Heart right ventricle (tissue), 16 donors: ENCODE data around the gene PLCB1. TPM values are rescaled to one million over a fixed set of nuclear protein-coding genes. Genes with fewer than 3 reads are reported as not detected.
A peak's percentile ranks its signal among the peaks of the same experiment; 100 is the strongest.

Experiments
- ATAC-seq, 8 donors: fragments of 200-7000 bp; cut with Tn5 transposase; one replicate each; pipeline ENCODE4 v1.9.1; 2020; ENCODE audit warnings: mild to moderate bottlenecking in 8 of 8, moderate library complexity in 8 of 8, moderate number of reproducible peaks in 1 of 8
- DNase-seq, 2 donors: peaks; one replicate each; pipeline ENCODE4 v3.0.0-alpha.2; 2020
- H3K27ac ChIP-seq, 10 donors: fragments of 200-600 bp; sonication (generic) in 2 of 10; one replicate each; pipeline versions ENCODE4 v1.5.0 to v1.8.0; 2020 to 2022; ENCODE audit warnings: mild to moderate bottlenecking in 3 of 10
- H3K27me3 ChIP-seq, 7 donors: fragments of 200-600 bp; one replicate each; pipeline ENCODE4 v1.8.0; 2021 to 2022; ENCODE audit warnings: mild to moderate bottlenecking in 2 of 7
- H3K36me3 ChIP-seq, 9 donors: fragments of 200-600 bp; sonication (generic) in 1 of 9; one replicate each; pipeline versions ENCODE4 v1.5.0 to v1.8.0; 2020 to 2022; ENCODE audit warnings: mild to moderate bottlenecking in 2 of 9
- H3K4me1 ChIP-seq, 9 donors: fragments of 200-600 bp; sonication (generic) in 1 of 9; one replicate each; pipeline versions ENCODE4 v1.5.0 to v1.8.0; 2020 to 2022; ENCODE audit warnings: mild to moderate bottlenecking in 4 of 9
- H3K4me3 ChIP-seq, 10 donors: fragments of 200-600 bp; sonication (generic) in 2 of 10; one replicate each; pipeline versions ENCODE4 v1.5.0 to v1.8.0; 2020 to 2022; ENCODE audit warnings: mild to moderate bottlenecking in 7 of 10, moderate library complexity in 2 of 10
- H3K9me3 ChIP-seq, 11 donors: fragments of 200-600 bp in 10 of 11; sonication (generic) in 2 of 11; one replicate each; pipeline versions ENCODE4 v1.5.0 to v1.8.0; 2013 to 2022; ENCODE audit warnings: mild to moderate bottlenecking in 2 of 11, control low read depth in 1 of 11, moderate library complexity in 1 of 11
- WGBS, 2 donors: extraction: QIAGEN DNeasy Blood & Tissue Kit; methylation state at CpG; one replicate each; pipeline ENCODE4 v1.1.7; 2013; ENCODE audit warnings: inconsistent platforms in 1 of 2; 5-methylcytosine and 5-hydroxymethylcytosine counted together
- intact Hi-C, 10 donors: fragments of 100-400 bp; cut with DNase I; formaldehyde crosslinking; loops; one replicate each; pipeline versions ENCODE4 v1.11.1 to v1.14.2; 2022
- polyA plus RNA-seq, 2 donors: library from polyadenylated mRNA; stranded (reverse); fragments of 200-250 nt; gene quantifications; one replicate each; pipeline ENCODE4 v1.2.3, GENCODE V29; 2013
- total RNA-seq, 10 donors: library from RNA; stranded (reverse); fragmentation: NEBNext Ultra II Directional in 3 of 10; extraction: Animal tissue kit (Norgen Biotek cat#: 25700) in 3 of 10; gene quantifications; one replicate each; pipeline versions ENCODE4 v1.2.1 to v1.2.4, GENCODE V29; 2021 to 2023
- TF ChIP-seq, protein P1 (sequence below), 9 donors: fragments of 200-600 bp; sonication (generic) in 2 of 9; IDR thresholded peaks; one replicate each; pipeline versions ENCODE4 v1.5.0 to v1.8.0; 2021 to 2022; ENCODE audit warnings: antibody characterized with exemption in 9 of 9, mild to moderate bottlenecking in 5 of 9, moderate library complexity in 1 of 9
- donor health status: Arrhythmogenic right ventricular cardiomyopathy.
- donor health status: ischemic (EF 13 %, LVEDD 7.1; RV severe dilation, severe dysfunction).
- donor health status: healthy with polysubstance abuse.
- donor health status: DM: no; HTN: yes; CAD: no.
- donor health status: DM: no; HTN: no; CAD: no.
- donor health status: ischemic (EF 25% LVEDD 6.9; RV normal size, moderate dysfunction).
- donor health status: ischemic (EF 25% LVEDD 5.7; RV mildly dilated, moderate dysfunction).
- donor health status: healthy.
- donor health status: DM: yes; HTN: yes; CAD: no.
- donor health status: Ischemic cardiomyopathy.
- donor health status: ischemic (EF 35%, LVEDD 5.7; RV mildly dilated, moderate dysfunction).
- donor health status: nonischemic (EF 11% LVEDD 7.7; RV severe dilation, severe dysfunction).
- donor health status: DM: yes; HTN: yes; CAD: no.
- donor health status: PGD.
- donor health status: ischemic (EF 29% LVEDD 5.4; RV normal size, mild dysfunction).
- donor health status: nonischemic (EF 23%, LVEDD 6.1; RV moderate dilation, normal function).

Gene PLCB1
- total and polyA plus RNA-seq, 12 donors, result 2.2 to 12.7 (median 7.1) TPM

DNA sequence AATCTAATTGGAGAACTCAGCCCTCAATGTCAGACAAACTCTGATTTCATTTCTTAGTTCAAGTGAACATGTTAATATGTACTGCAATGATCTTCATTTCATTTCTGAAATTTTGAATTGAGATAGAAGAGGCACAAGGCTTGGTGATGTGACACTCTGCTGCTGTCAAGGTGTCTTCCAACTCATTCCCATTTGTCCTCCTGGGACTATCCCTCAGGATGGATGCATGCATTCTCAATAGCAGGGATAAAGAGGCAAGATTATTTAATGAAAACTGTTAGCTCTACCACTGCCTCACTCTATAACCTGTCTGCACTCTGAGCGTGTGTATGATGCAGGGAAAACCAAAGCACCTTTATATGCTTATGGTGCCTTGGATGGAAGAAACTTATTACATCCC is 78.7 kb downstream of the PLCB1 start:
- H3K27me3 ChIP-seq, result no peaks in the 10 kb centered on the region
- H3K9me3 ChIP-seq, result no peaks in the 10 kb centered on the region
- WGBS, 2 donors, result 90 to 95% methylated on average over 1 of the region's 1 CpG
- TF ChIP-seq, protein P1, sequence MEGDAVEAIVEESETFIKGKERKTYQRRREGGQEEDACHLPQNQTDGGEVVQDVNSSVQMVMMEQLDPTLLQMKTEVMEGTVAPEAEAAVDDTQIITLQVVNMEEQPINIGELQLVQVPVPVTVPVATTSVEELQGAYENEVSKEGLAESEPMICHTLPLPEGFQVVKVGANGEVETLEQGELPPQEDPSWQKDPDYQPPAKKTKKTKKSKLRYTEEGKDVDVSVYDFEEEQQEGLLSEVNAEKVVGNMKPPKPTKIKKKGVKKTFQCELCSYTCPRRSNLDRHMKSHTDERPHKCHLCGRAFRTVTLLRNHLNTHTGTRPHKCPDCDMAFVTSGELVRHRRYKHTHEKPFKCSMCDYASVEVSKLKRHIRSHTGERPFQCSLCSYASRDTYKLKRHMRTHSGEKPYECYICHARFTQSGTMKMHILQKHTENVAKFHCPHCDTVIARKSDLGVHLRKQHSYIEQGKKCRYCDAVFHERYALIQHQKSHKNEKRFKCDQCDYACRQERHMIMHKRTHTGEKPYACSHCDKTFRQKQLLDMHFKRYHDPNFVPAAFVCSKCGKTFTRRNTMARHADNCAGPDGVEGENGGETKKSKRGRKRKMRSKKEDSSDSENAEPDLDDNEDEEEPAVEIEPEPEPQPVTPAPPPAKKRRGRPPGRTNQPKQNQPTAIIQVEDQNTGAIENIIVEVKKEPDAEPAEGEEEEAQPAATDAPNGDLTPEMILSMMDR (IDR thresholded peaks at IDR 0.05), result no peak
- DNase-seq (no peak), ATAC-seq (no peak)
- H3K36me3 ChIP-seq, result no peaks in the 10 kb centered on the region
- no peak overlapping the region for H3K4me3 ChIP-seq
- intact Hi-C loops, result loop anchor here in 1 of 10 donors (5.0 kb wide), 1 partner anchor 63 kb away; no protein-coding TSS in a partner anchor
- H3K4me1 ChIP-seq, result peaks cover 0 to 59% (median 25%) of the 10 kb centered on the region in 9 donors
- H3K27ac ChIP-seq, result no peak overlapping the region

DNA sequence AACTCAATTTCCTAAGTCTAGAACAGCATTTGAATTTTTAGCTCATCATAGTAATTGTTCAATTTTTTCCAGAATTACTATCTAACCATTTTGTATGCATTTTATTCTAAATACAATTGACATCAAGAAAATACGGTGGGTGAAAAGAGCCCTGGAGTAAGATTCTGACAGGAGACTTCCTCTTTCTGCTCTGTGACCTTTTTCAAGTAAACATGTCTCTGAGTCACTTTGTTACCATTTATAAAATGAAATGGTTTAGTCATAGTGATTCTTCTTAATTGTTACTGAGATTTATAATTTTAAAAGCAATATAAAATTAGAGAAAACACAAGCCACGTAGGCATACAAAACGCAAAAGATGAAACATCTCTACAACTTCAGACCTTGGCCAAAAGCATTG is 80.2 kb downstream of the PLCB1 start:
- TF ChIP-seq, protein P1 (IDR thresholded peaks at IDR 0.05), result no peak
- no peaks in the 10 kb centered on the region for H3K27me3 ChIP-seq
- ATAC-seq (no peak), DNase-seq (no peak)
- no peaks in the 10 kb centered on the region for H3K9me3 ChIP-seq
- H3K27ac ChIP-seq, result no peak overlapping the region
- WGBS, 2 donors, result 79 to 90% methylated on average over 3 of the region's 3 CpGs
- H3K4me3 ChIP-seq, result no peak overlapping the region
- H3K4me1 ChIP-seq, result peaks cover 0 to 63% (median 29%) of the 10 kb centered on the region in 9 donors
- H3K36me3 ChIP-seq, result no peaks in the 10 kb centered on the region
- intact Hi-C loops, result loop anchor here in 1 of 10 donors (5.0 kb wide), 1 partner anchor 65 kb away; no protein-coding TSS in a partner anchor

DNA sequence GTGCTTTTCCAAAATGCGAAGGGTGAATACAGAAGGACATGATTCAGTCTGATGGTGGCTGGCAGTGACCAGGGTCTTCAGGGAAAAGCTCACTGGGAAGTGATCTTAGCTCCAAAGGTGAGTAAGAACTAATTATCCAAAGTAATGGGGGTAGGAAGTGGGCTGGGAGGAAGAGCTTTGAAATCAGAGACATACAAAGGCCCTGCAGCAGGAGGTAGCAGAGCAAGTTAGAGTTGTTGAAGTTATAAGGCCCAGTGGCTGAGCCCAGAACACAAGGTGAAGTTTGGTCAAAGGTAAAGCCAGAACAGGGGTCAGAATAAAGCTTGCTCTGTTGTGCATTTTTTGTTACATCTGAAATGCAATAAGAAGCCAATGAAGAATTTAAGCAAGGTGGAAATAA is 81.2 kb downstream of the PLCB1 start:
- Histone ChIP-seq H3K4me3 (peak overlapping the region in 1 of 10 donors; percentile 20), H3K27me3 (no peaks in the 10 kb centered on the region), H3K36me3 (no peaks in the 10 kb centered on the region), H3K27ac (peak overlapping the region in 6 of 10 donors; percentile 38 to 79 (median 74)), H3K9me3 (peaks cover 0 to 3% (median 0%) of the 10 kb centered on the region in 11 donors), H3K4me1 (peaks cover 0 to 58% (median 29%) of the 10 kb centered on the region in 9 donors)
- WGBS, 2 donors, result 89 to 100% methylated on average over 1 of the region's 1 CpG
- intact Hi-C loops, result loop anchor here in 1 of 10 donors (5.0 kb wide), 1 partner anchor 66 kb away; no protein-coding TSS in a partner anchor
- TF ChIP-seq, protein P1 (IDR thresholded peaks at IDR 0.05), result no peak
- DNase-seq (no peak), ATAC-seq (no peak)

DNA sequence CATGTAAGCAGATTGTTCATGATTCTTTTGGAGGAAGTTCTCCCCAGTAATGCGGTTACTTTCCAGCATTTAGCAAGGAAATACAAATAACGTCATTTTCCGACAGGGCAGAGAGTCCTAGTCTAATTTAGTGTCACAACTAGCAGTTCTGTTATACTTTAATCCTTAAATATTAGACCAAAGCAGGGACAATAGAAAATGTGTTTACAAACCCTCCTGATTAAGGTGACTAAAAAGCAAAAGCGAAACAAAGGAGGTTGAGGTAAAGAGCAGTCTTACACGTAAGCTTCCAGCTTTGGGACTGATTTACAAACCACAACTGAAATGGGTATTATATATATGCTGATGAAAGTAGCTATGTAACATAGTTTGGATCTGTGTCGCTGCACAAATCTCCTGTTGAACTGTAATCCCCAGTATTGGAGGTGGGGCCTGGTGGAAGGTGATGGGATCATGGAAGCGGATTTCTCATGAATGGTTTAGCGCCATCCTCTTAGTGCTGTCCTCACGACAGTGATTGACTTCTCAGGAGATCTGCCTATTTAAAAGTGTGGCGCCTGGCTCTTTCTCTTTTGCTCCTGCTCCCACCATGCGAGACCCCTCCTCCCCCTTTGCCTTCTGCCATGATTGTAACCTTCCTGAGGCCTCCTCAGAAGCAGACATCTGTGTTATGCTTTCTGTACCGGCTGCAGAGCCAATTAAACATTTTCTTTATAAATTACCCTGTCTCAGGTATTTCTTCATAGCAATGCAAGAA is 81.9 kb downstream of the PLCB1 start:
- WGBS, 2 donors, result 72 to 77% methylated on average over 12 of the region's 12 CpGs
- ATAC-seq (peak in 4 of 8 donors; percentile 66 to 74 (median 70)), DNase-seq (no peak)
- TF ChIP-seq, protein P1 (IDR thresholded peaks at IDR 0.05), result no peak
- intact Hi-C loops, result loop anchor here in 1 of 10 donors (5.0 kb wide), 1 partner anchor 67 kb away; no protein-coding TSS in a partner anchor
- Histone ChIP-seq H3K27ac (peak overlapping the region in 9 of 10 donors; percentile 37 to 79 (median 69)), H3K36me3 (no peaks in the 10 kb centered on the region), H3K9me3 (peaks cover 0 to 3% (median 0%) of the 10 kb centered on the region in 11 donors), H3K4me3 (peak overlapping the region in 6 of 10 donors; percentile 16 to 38 (median 26)), H3K27me3 (no peaks in the 10 kb centered on the region), H3K4me1 (peaks cover 0 to 51% (median 29%) of the 10 kb centered on the region in 9 donors)
